WI38 (cell line): ENCODE data around the gene PKIB.

ENCODE experiments used
- H3K4me3 ChIP-seq: 2 replicates; pipeline ENCODE4 v1.5.1; 2011; ENCODE audit warnings: low read depth, mild to moderate bottlenecking, control low read depth, low read length
- TF ChIP-seq, protein P1 (sequence below): IDR thresholded peaks from 2 replicates; pipeline ENCODE4 v1.5.1; 2012; ENCODE audit warnings: low read depth, mild to moderate bottlenecking, control low read depth, low read length

Gene PKIB

DNA sequence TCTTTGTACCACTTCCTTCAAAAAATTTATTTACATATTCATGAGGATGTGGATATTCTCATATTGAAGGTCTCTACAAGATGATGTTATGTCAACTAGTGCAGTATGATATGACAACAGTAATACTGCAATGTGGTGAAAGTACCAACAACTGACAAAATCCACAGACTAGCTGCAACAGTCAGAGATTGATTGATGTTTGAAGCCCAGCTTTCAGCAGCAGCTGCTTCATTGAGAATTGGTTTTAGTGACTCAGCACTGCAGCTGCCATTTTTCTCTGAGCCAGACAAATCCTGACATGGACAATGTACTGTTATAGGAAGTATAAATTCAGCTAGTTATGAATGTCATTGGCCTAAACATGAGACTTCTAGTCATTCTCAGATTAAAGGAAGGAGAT lies 53.8 kb downstream of the PKIB start:
- H3K4me3 ChIP-seq = no peak overlapping the region
- TF ChIP-seq, protein P1, sequence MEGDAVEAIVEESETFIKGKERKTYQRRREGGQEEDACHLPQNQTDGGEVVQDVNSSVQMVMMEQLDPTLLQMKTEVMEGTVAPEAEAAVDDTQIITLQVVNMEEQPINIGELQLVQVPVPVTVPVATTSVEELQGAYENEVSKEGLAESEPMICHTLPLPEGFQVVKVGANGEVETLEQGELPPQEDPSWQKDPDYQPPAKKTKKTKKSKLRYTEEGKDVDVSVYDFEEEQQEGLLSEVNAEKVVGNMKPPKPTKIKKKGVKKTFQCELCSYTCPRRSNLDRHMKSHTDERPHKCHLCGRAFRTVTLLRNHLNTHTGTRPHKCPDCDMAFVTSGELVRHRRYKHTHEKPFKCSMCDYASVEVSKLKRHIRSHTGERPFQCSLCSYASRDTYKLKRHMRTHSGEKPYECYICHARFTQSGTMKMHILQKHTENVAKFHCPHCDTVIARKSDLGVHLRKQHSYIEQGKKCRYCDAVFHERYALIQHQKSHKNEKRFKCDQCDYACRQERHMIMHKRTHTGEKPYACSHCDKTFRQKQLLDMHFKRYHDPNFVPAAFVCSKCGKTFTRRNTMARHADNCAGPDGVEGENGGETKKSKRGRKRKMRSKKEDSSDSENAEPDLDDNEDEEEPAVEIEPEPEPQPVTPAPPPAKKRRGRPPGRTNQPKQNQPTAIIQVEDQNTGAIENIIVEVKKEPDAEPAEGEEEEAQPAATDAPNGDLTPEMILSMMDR = no peak

DNA sequence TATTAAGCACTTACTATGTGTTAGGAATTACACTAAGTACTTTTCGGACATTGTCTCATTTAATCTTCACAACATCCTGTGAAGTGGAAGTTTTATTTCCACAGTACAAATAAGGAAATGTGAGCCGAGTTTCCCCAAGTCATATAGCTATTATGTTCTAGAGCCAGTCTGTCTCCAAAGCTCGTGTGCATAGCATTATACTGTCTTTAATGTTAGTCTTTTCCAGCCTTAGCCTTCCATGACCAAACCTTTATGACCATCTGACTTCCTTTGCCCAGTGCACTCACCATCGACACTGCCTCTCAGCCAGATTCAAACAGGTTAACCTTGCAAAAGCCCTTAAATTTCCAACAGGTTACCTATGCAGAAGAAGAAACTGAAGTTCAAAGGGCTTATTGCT lies 55.7 kb downstream of the PKIB start:
- TF ChIP-seq, protein P1 = no peak

DNA sequence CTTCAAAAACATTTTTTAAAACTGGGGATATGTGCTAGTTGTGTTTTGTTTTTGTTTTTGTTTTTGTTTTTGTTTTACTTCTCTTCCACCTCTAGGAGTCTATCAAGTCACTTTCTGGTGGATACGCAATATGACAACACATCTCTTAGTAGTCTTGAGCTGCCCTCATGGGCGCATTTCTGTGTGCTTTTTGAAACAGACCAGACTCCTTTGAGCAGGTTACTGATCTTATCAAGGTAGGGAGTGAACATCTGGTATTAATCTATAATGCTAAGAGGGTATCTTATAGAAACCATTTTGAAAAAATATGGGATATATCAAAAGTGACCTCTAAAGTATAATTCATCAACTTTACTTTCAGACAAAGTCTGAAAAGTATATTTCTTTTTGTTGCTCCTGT lies 56.2 kb downstream of the PKIB start:
- TF ChIP-seq, protein P1 = no peak

More for the DNA sequence above, 55.7 kb downstream of the PKIB start:
- H3K4me3 ChIP-seq = no peak overlapping the region

DNA sequence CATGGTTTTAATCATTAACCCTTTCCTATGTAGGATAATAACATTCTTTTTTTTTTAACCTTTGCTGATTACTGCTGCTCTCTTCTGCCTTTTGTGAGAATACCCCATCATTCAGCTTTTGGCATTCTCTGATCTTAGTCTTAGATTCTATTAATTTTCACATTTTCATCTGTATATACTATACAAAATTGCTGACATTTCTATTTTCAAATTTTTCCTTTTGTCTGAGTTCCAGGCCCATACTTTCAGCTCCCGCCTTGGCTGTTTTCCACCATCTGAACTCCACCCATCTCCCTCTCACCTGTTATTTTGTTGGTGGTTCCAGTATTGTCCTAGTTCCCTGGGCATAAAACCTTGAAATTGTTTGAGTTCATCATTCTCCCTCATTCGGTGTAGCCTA lies 59.2 kb downstream of the PKIB start:
- no peak overlapping the region for H3K4me3 ChIP-seq
- TF ChIP-seq, protein P1 = no peak

More for the DNA sequence above, 56.2 kb downstream of the PKIB start:
- no peak overlapping the region for H3K4me3 ChIP-seq

DNA sequence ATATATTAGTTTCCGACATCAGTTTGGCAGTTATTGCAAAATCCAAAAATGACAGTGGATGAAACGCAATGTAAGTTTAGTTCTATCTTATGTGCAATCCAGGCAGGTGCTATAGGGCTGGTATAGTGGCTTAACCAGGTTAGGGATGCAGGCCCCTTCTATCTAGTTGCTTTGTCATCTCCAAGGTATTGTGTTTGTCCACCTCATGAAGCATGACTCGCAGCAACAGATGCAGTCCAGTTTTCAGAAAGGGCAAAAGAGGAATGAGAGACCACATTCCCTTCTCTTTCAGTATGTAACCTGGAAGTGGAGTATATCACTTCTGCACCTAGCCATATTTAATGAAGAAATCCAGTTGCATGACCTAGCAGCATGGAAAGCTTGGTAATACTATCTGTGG lies 59.7 kb downstream of the PKIB start:
- no peak overlapping the region for H3K4me3 ChIP-seq
- TF ChIP-seq, protein P1 = no peak

DNA sequence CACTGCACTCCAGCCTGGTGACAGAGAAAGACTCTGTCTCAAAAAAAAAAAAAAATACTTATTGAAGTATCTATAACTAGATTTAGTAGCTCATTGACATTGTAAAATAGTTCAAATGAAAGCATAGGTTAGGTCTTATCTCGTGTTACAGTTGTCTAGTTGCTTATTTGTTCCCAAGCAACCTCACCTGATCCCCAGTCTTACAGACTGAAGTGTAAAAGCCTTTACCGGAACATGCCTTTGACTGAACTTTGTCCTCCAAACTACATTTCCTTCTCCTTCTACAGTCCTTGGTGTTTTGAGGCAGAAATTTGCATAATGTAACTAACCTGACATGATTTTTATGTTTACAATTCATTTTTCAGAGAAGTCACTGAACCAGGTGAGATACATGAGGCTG lies 61.0 kb downstream of the PKIB start:
- no peak overlapping the region for H3K4me3 ChIP-seq
- TF ChIP-seq, protein P1 = no peak

DNA sequence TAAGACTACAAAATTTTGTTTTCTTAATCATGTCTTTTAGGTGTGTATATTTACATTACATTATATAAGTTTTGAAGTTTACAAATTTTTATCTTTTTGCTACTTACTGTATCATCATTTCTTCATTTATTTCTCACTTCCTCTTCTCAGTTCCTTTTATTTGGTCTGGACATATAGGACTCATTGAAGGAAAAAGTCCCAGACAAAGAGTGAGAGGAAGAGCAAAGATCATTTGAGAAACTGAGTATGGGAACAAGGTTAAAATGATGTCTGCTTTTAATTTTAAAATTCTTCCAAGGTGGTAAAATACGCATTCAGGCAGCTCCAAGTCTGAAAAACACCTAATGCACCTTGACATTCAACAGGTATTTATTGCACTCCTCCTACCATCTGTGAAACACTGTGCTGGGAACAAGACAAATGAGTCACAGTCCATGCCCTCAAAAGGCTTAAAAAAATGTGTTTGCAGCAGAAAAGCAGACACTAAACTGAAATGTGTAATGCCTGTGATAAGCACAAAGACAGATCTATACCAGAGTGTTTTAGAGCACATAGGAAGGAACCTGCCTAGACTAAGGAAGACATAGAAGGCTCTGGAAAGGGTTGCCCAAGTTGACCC lies 63.2 kb downstream of the PKIB start:
- TF ChIP-seq, protein P1 = no peak
- no peak overlapping the region for H3K4me3 ChIP-seq
